Stimulated activated CD4-positive, alpha-beta T cell treated with anti-CD3 and anti-CD28 coated beads, Interleukin-15, amount 100 ng/mL, for 1 hour (primary cell): ENCODE results near the gene SARM1.
"Not testable (repeated sequence)": the region's sequence is repeated elsewhere in the genome, so short reads cannot be mapped to it uniquely, and the experiment has no call there.

Experiments used
- DNase-seq, 2 donors: peaks; one replicate each; pipeline ENCODE4 v3.0.0-alpha.2; 2020; ENCODE audit warnings: low read depth in 1 of 2, low spot score in 1 of 2

SARM1 gene

GRCh38 chr17:28415886-28416285, 44.4 kb downstream of the SARM1 start:
- DNase-seq: no peak

- peak; percentile 13 to 14 for DNase-seq
These were observed 45.3 kb downstream of the SARM1 start for GRCh38 chr17:28416703-28417311.

DNA sequence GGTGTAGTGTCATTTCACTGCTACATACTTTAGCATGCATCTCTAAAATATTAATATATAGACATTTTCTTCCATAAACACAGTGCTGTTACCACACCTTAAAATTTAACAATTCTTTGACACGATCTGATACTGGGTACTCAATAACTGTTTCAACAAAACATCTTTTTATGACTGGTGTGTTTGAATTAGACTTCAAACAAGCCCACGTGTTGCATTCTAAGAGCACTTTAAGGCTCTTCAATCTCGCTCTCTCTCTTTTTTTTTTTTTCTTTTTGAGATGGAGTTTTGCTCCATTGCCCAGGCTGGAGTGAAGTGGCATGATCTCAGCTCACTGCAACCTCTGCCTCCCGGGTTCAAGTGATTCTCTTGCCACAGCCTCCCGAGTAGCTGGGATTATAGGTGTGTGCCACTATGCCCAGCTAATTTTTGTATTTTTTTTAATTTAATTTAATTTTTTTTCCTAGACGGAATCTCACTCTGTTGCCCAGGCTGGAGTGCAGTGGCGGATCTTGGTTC, 50.4 kb downstream of the SARM1 start:
- DNase-seq: no peak

DNA sequence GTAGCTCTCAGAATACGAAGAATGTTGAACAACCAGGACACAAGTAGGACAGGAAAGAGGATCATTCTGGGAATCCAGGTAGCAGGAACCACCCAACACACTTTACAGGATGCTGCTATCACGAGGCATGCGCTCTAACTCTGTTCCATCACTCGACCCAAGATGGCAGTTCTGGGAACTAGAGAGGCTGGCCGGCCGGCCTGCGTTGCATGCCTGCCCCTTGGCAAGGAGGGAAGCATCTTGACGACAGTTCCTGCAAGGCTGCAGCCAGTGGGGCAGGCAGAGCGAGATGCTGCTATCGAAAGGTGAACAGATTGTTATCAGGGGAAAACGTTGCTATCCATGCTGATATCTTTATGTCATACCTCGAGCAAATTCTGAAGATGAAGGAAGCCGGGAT, 53.7 kb downstream of the SARM1 start:
- DNase-seq: no peak

DNA sequence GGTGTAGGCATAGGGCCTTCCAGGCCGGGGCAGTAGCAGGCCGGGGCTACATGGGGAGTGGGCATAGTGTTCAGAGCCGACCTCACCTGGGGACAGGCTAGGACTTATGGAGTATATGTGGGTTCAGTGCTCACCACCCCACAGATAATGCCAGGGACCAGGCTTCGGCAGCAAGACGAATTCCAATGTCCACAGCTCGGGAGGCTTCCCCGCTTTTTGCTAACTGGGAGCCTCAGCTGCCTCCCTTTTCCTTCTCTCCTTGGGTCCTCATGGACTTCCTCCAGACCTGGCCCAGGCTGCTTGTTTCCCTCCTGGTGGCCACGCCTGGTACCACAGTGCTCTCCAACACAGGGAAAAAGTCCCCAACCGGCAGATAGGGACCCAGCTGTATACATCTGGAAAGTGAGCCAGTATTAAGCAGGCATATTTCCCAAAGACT, 54.6 kb downstream of the SARM1 start:
- DNase-seq: no peak

GRCh38 chr17:28427371-28427770, 55.9 kb downstream of the SARM1 start:
- no peak for DNase-seq

GRCh38 chr17:28427982-28428381, 56.5 kb downstream of the SARM1 start:
- DNase-seq: not testable (repeated sequence)

GRCh38 chr17:28433721-28434120, 62.2 kb downstream of the SARM1 start:
- no peak for DNase-seq

DNA sequence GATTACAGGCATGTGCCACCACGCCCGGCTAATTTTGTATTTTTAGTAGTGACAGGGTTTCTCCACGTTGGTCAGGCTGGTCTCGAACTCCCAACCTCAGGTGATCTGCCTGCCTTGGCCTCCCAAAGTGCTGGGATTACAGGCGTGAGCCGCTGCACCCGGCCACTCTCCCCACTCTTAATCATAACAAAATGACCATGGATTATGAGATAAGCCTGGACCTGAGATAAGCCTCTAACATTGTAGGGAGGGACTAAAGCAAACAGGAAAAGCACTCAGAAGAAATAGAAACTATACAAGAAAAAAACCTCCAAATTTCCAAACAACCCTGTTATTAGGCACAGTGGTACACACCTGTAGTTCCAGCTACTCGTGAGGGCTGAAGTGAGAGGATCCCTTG, 62.8 kb downstream of the SARM1 start:
- DNase-seq: not testable (repeated sequence)

GRCh38 chr17:28443901-28444638, 72.6 kb downstream of the SARM1 start:
- DNase-seq: no peak

- DNase-seq: no peak
These were observed 75.4 kb downstream of the SARM1 start for GRCh38 chr17:28446716-28447395.

DNA sequence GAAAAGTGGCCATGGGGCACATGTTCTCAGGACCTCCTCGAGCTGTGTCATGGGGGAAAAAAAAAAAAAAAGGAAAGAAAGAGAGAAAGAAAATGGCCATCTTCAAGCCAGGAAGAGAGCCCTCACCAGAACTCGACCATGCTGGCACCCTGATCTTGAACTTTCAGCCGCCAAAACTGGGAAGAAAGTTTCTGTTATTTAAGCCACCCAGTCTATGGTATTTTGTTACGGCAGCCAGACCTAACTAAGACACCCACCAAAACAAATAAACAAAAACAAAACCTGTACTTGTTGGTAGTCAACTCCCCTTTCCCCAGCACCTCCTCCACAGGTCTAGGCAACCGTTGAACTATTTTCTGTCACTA, 75.9 kb downstream of the SARM1 start:
- no peak for DNase-seq

DNA sequence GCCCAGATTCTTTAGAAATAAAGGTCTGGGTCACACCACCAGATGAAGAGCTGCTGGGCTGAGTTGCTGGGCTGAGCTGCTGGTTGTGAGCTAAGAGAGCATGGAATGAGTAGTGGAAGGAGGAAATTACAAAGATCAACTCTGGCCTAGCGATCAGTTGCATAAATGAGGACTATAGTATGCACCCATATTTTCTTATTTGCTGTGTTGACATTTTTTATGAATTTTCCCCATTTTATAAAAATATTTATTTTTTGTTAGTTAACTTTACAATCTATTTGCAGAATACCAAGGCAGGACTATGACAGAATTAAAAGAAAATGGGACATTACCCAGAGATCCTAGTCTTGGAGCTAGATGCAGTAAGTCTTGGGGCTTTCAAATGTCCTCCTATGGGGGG, 78.4 kb downstream of the SARM1 start:
- DNase-seq: no peak
